NCI-H748 (cell line): ENCODE results near the gene AVPI1.
"Not testable (repeated sequence)": the region's sequence is repeated elsewhere in the genome, so short reads cannot be mapped to it uniquely, and the experiment has no call there.

ENCODE experiments used
- DNase-seq: peaks from one replicate; lab custom pipeline; 2025; ENCODE audit not compliant: unreplicated experiment; lab: John Stamatoyannopoulos, UW

Gene AVPI1

GRCh38 chr10:97684368-97684713, 2.7 kb downstream of the AVPI1 start:
- not testable (repeated sequence) for DNase-seq

- no peak for DNase-seq
These were observed 3.3 kb downstream of the AVPI1 start for GRCh38 chr10:97683556-97684367.

- no peak for DNase-seq
These were observed 5.0 kb downstream of the AVPI1 start for GRCh38 chr10:97682042-97682441.

- DNase-seq: no peak
These were observed 7.4 kb downstream of the AVPI1 start for GRCh38 chr10:97679594-97679993.

- peak; percentile 47 for DNase-seq
These were observed 10.1 kb downstream of the AVPI1 start for GRCh38 chr10:97676770-97677581.

GRCh38 chr10:97675222-97675621, 11.8 kb downstream of the AVPI1 start:
- DNase-seq: no peak

GRCh38 chr10:97673736-97674525, 13.1 kb downstream of the AVPI1 start:
- DNase-seq: no peak

GRCh38 chr10:97669571-97669970, 17.5 kb downstream of the AVPI1 start:
- no peak for DNase-seq

GRCh38 chr10:97667463-97667862, 19.6 kb downstream of the AVPI1 start:
- no peak for DNase-seq

- DNase-seq: no peak
These were observed 20.0 kb downstream of the AVPI1 start for GRCh38 chr10:97666992-97667391.

- DNase-seq: no peak
These were observed 22.7 kb downstream of the AVPI1 start for GRCh38 chr10:97664282-97664850.

GRCh38 chr10:97659589-97659988, 27.5 kb downstream of the AVPI1 start:
- DNase-seq: no peak

- no peak for DNase-seq
These were observed 30.3 kb downstream of the AVPI1 start for GRCh38 chr10:97656777-97657176.

GRCh38 chr10:97651773-97652172, 35.3 kb downstream of the AVPI1 start:
- DNase-seq: no peak

GRCh38 chr10:97650726-97651125, 36.3 kb downstream of the AVPI1 start:
- no peak for DNase-seq

GRCh38 chr10:97649405-97649750, 37.7 kb downstream of the AVPI1 start:
- DNase-seq: not testable (repeated sequence)

GRCh38 chr10:97648562-97649404, 38.3 kb downstream of the AVPI1 start:
- no peak for DNase-seq

GRCh38 chr10:97647556-97647955, 39.5 kb downstream of the AVPI1 start:
- DNase-seq: no peak

GRCh38 chr10:97644936-97645335, 42.1 kb downstream of the AVPI1 start:
- no peak for DNase-seq

- peak; percentile 25 for DNase-seq
These were observed 43.5 kb downstream of the AVPI1 start for GRCh38 chr10:97643441-97643985.
